Measurements from ENCODE around the gene TP53TG5.

- TF ChIP-seq, protein P1, sequence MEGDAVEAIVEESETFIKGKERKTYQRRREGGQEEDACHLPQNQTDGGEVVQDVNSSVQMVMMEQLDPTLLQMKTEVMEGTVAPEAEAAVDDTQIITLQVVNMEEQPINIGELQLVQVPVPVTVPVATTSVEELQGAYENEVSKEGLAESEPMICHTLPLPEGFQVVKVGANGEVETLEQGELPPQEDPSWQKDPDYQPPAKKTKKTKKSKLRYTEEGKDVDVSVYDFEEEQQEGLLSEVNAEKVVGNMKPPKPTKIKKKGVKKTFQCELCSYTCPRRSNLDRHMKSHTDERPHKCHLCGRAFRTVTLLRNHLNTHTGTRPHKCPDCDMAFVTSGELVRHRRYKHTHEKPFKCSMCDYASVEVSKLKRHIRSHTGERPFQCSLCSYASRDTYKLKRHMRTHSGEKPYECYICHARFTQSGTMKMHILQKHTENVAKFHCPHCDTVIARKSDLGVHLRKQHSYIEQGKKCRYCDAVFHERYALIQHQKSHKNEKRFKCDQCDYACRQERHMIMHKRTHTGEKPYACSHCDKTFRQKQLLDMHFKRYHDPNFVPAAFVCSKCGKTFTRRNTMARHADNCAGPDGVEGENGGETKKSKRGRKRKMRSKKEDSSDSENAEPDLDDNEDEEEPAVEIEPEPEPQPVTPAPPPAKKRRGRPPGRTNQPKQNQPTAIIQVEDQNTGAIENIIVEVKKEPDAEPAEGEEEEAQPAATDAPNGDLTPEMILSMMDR (IDR thresholded peaks at IDR 0.05), result no peak
- no peak for TF ChIP-seq EP300 (IDR thresholded peaks at IDR 0.05)
- TF ChIP-seq POLR2A (IDR thresholded peaks at IDR 0.05), result no peak
Measured at GRCh38 chr20:45328451-45328850, 49.7 kb downstream of the TP53TG5 start.

Measured in tibial nerve (tissue), 4 donors.